Stimulated activated CD8-positive, alpha-beta memory T cell treated with anti-CD3 and anti-CD28 coated beads, Interleukin-4, amount 100 ng/mL, for 1 hour (primary cell): ENCODE measurements around the gene NCOR1.
"Not testable (repeated sequence)": the region's sequence is repeated elsewhere in the genome, so short reads cannot be mapped to it uniquely, and the experiment has no call there.

Experiments
- DNase-seq, 2 donors: peaks; one replicate each; pipeline ENCODE4 v3.0.0-alpha.2; 2020; ENCODE audit warnings: low read depth in 2 of 2, low spot score in 1 of 2

Gene NCOR1

GRCh38 chr17:16215273-16215964 lies at the start of gene NCOR1:
Gene NCOR1, minus strand, starts transcription at chr17:16215534. Its CDS starts 20,965 bp downstream, at chr17:16194569.
- DNase-seq = peak; percentile 72 to 78

GRCh38 chr17:16262201-16262600 lies 46.9 kb upstream of the NCOR1 start:
- no peak for DNase-seq

GRCh38 chr17:16261049-16261448 lies 45.7 kb upstream of the NCOR1 start:
- no peak for DNase-seq

GRCh38 chr17:16259926-16260325 lies 44.6 kb upstream of the NCOR1 start:
- no peak for DNase-seq

- no peak for DNase-seq
Measured at GRCh38 chr17:16258901-16259300, 43.6 kb upstream of the NCOR1 start.

GRCh38 chr17:16255481-16255921 lies 40.2 kb upstream of the NCOR1 start:
- no peak for DNase-seq

GRCh38 chr17:16254773-16255400 lies 39.6 kb upstream of the NCOR1 start:
- DNase-seq = no peak

GRCh38 chr17:16251556-16251955 lies 36.2 kb upstream of the NCOR1 start:
- no peak for DNase-seq

GRCh38 chr17:16251043-16251442 lies 35.7 kb upstream of the NCOR1 start:
- DNase-seq = no peak

GRCh38 chr17:16250635-16251034 lies 35.3 kb upstream of the NCOR1 start:
- DNase-seq = no peak

GRCh38 chr17:16247586-16247984 lies 32.3 kb upstream of the NCOR1 start:
- DNase-seq = no peak

- DNase-seq = no peak
Measured at GRCh38 chr17:16243801-16244567, 28.6 kb upstream of the NCOR1 start.

- no peak for DNase-seq
Measured at GRCh38 chr17:16243385-16243784, 28.1 kb upstream of the NCOR1 start.

GRCh38 chr17:16241906-16242399 lies 26.6 kb upstream of the NCOR1 start:
- DNase-seq = no peak

GRCh38 chr17:16239931-16240330 lies 24.6 kb upstream of the NCOR1 start:
- no peak for DNase-seq

GRCh38 chr17:16232391-16232790 lies 17.1 kb upstream of the NCOR1 start:
- no peak for DNase-seq

- not testable (repeated sequence) for DNase-seq
Measured at GRCh38 chr17:16229912-16230561, 14.7 kb upstream of the NCOR1 start.

GRCh38 chr17:16222406-16222805 lies 7.1 kb upstream of the NCOR1 start:
- no peak for DNase-seq

- peak; percentile 71 to 78 for DNase-seq
Measured at GRCh38 chr17:16217002-16217635, 1.8 kb upstream of the NCOR1 start, which contains the start of gene PIGL. Gene PIGL, plus strand, starts transcription at chr17:16217210. Its CDS starts 17 bp downstream, at chr17:16217227.

- not testable (repeated sequence) for DNase-seq
Measured at GRCh38 chr17:16216341-16217001, 1.1 kb upstream of the NCOR1 start.
